ENCODE data around the gene SLC8A1. TPM values are rescaled to one million over a fixed set of nuclear protein-coding genes. Genes with fewer than 3 reads are reported as not detected.

The SLC8A1 gene
- total RNA-seq, 2 donors from 2014 or later, result 23.2 to 28.2 TPM

GRCh38 chr2:40397765-40398164 is 54.1 kb downstream of the SLC8A1 start:
- no peak for TF ChIP-seq CTCF (IDR thresholded peaks at IDR 0.05)
- TF ChIP-seq POLR2A (IDR thresholded peaks at IDR 0.05), result no peak
- TF ChIP-seq POLR2AphosphoS5 (IDR thresholded peaks at IDR 0.05), result no peak
- intact Hi-C loops (cut with DNase I), result no loop called here
- 78% methylated on average over 1 of the region's 1 CpG for WGBS
- no peak for DNase-seq (ENCODE audit: low spot score)
- Histone ChIP-seq H3K27me3 (replicated peaks; ENCODE audit: insufficient read depth) (no peaks in the 10 kb centered on the region), H3K4me1 (replicated peaks) (no peaks in the 10 kb centered on the region), H3K36me3 (no peaks in the 10 kb centered on the region), H3K9me3 (no peaks in the 10 kb centered on the region), H3K27ac (no peak overlapping the region), H3K4me3 (no peak overlapping the region)

DNA sequence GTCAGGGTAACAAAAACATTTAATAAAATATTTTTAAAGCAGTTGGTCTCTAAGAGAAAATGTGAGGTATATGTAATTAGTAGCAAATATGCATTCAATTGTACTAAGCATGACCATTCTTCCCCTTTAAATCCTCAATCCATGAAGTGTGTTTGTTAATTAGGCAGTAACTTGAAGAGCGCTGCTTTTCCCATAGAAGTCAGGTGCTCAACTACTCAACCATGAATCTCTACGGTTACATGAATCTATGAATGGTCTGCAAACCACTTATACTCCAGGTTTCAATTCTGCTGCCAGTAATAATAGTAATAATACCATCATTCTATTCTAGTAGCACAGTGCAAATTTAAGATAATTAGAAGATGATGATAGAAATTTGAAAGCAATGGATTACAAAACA is 55.8 kb downstream of the SLC8A1 start:
- DNase-seq (ENCODE audit: low spot score), result no peak
- WGBS, result 92% methylated on average over 2 of the region's 2 CpGs
- H3K36me3 ChIP-seq, result no peaks in the 10 kb centered on the region
- TF ChIP-seq CTCF (IDR thresholded peaks at IDR 0.05) (no peak), POLR2AphosphoS5 (IDR thresholded peaks at IDR 0.05) (no peak), POLR2A (IDR thresholded peaks at IDR 0.05) (no peak)
- H3K4me3 ChIP-seq, result no peak overlapping the region
- no peaks in the 10 kb centered on the region for H3K4me1 ChIP-seq (replicated peaks)
- no peaks in the 10 kb centered on the region for H3K9me3 ChIP-seq
- no peak overlapping the region for H3K27ac ChIP-seq
- no peaks in the 10 kb centered on the region for H3K27me3 ChIP-seq (replicated peaks; ENCODE audit: insufficient read depth)
- intact Hi-C loops (cut with DNase I), result no loop called here

DNA sequence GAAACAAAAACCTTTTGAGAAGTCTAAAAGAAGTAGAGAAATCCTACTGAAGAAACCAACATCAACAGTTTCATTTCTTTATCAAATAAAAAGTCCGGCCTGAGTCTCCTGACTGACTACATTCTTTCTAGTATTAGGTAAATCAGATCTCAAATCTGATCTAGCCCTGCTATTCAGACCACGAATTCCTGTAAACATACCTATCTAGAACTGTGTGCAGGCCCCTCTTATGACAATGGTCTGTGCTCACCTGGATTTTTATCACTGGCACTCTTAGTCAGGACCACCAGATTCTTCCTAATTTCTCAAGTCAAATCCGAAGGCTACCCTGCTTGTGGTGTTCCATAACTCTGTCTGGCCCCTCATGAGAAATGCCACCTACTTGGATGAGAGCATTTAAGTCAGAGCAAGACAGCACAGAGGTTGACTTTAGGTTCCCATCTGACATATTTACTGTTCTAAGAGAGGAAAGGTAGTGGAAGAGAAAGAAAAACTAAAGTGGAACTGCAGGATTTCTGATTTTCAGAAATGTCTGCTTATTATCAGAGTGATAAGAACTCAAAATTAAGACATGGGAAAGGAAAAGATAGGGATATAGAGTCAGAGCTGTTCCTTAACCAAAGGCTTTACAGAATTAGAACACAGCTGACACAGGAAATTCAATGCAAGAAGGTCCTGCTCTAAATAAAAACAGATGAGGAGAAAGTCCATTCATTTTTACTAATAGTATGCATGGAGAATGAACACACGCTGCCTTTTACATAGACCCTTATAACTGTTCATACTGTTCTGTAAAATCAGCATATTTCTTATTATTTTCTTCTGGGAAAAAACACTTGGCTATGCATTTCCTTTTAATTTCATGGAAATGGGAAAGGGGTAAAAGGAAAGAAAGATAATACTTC is 56.5 kb downstream of the SLC8A1 start:
- Histone ChIP-seq H3K36me3 (no peaks in the 10 kb centered on the region), H3K4me3 (no peak overlapping the region), H3K27me3 (replicated peaks; ENCODE audit: insufficient read depth) (no peaks in the 10 kb centered on the region), H3K9me3 (no peaks in the 10 kb centered on the region), H3K27ac (no peak overlapping the region), H3K4me1 (replicated peaks) (no peaks in the 10 kb centered on the region)
- no peak for TF ChIP-seq POLR2AphosphoS5 (IDR thresholded peaks at IDR 0.05)
- 38% methylated on average over 4 of the region's 4 CpGs for WGBS
- no peak for DNase-seq (ENCODE audit: low spot score)
- intact Hi-C loops (cut with DNase I), result no loop called here

- 16% methylated on average over 1 of the region's 1 CpG for WGBS
Observed at GRCh38 chr2:40394597-40394996, 57.3 kb downstream of the SLC8A1 start.

DNA sequence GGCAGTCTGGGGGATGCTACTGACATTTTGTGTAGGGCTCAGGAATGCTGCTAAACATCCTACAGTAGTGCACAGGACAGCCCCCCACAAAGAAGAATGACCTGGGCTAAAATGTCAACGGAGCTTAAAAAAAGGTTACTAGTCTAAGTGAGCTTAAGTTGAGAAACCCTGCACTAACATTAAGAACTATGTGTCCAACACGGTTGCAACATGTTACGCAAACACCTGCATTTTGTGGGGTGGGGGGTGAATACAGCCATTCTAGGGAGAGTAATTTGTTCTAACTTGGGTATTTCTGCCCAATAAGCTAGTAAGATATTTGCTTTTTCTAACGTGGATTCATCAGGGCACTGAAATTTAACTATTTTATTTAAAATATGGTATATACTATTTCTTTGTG is 57.9 kb downstream of the SLC8A1 start:
- intact Hi-C loops (cut with DNase I), result no loop called here
- no peak overlapping the region for H3K27ac ChIP-seq
- no peak for DNase-seq (ENCODE audit: low spot score)
- H3K27me3 ChIP-seq (replicated peaks; ENCODE audit: insufficient read depth), result no peaks in the 10 kb centered on the region
- H3K36me3 ChIP-seq, result no peaks in the 10 kb centered on the region
- TF ChIP-seq POLR2A (IDR thresholded peaks at IDR 0.05) (no peak), POLR2AphosphoS5 (IDR thresholded peaks at IDR 0.05) (no peak), CTCF (IDR thresholded peaks at IDR 0.05) (no peak)
- H3K4me1 ChIP-seq (replicated peaks), result no peaks in the 10 kb centered on the region
- no peaks in the 10 kb centered on the region for H3K9me3 ChIP-seq
- no peak overlapping the region for H3K4me3 ChIP-seq
- WGBS, result 72% methylated on average over 4 of the region's 4 CpGs

More at GRCh38 chr2:40394597-40394996, 57.3 kb downstream of the SLC8A1 start:
- Histone ChIP-seq H3K4me1 (replicated peaks) (no peaks in the 10 kb centered on the region), H3K27ac (no peak overlapping the region), H3K9me3 (no peaks in the 10 kb centered on the region), H3K36me3 (no peaks in the 10 kb centered on the region), H3K4me3 (no peak overlapping the region), H3K27me3 (replicated peaks; ENCODE audit: insufficient read depth) (no peaks in the 10 kb centered on the region)
- no peak for DNase-seq (ENCODE audit: low spot score)
- intact Hi-C loops (cut with DNase I), result no loop called here
- TF ChIP-seq CTCF (IDR thresholded peaks at IDR 0.05), result no peak
- TF ChIP-seq POLR2A (IDR thresholded peaks at IDR 0.05), result no peak
- TF ChIP-seq POLR2AphosphoS5 (IDR thresholded peaks at IDR 0.05), result no peak
